Mononuclear cell (primary cell): Measurements from ENCODE around the gene SCYGR8. TPM values are rescaled to one million over a fixed set of nuclear protein-coding genes. Genes with fewer than 3 reads are reported as not detected.
"Not testable (repeated sequence)": the region's sequence is repeated elsewhere in the genome, so short reads cannot be mapped to it uniquely, and the experiment has no call there.

ENCODE experiments used
- H3K27me3 ChIP-seq: 2 replicates; pipeline ENCODE4 v1.6.0; 2011; ENCODE audit warnings: low read length, control low read depth; ENCODE audit not compliant: insufficient read depth
- H3K4me1 ChIP-seq: 2 replicates; pipeline ENCODE4 v1.5.1; 2011; ENCODE audit warnings: mild to moderate bottlenecking, low read length, control low read depth; ENCODE audit not compliant: insufficient read depth
- H3K4me3 ChIP-seq: 2 replicates; pipeline ENCODE4 v1.5.1; 2011; ENCODE audit warnings: mild to moderate bottlenecking, low read length, moderate library complexity
- H3K9me3 ChIP-seq: 2 replicates; pipeline ENCODE4 v1.5.1; 2011; ENCODE audit warnings: low read depth, mild to moderate bottlenecking, control low read depth, low read length
- total RNA-seq: library from RNA; depleted of rRNA; stranded (reverse); fragments of >200 nt; gene quantifications from one replicate; pipeline ENCODE4 v1.2.3, GENCODE V29; 2012

Gene SCYGR8
- total RNA-seq, 1 donor, result not detected

DNA sequence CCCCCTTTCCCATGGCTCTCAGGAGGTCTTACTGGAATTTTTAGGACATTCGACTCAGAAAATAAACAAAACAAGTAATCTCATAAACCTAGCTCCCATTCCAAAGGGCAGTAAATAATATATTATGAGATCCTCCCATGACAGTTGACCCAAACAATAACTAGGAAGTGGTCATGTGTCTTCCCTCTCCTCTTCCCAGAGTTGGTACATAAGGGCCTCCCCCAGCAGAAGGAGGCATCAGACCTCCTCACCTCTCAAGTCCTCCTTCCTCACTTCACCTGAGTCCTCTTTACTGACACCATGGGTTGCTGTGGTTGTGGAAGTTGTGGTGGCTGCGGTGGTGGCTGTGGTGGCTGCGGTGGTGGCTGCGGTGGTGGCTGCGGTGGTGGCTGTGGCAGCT is 17.7 kb upstream of the SCYGR8 start, which contains the start of gene SCYGR7:
SCYGR7 (plus strand) TSS at position 301 of the 400 bp plus-strand sequence; CDS start at position 301, 0 bp downstream.
- peaks cover 6% of the 10 kb centered on the region for H3K27me3 ChIP-seq
- H3K4me3 ChIP-seq, result no peak within 1 kb of the TSS
- no peaks in the 10 kb centered on the region for H3K4me1 ChIP-seq
- H3K9me3 ChIP-seq, result no peaks in the 10 kb centered on the region

GRCh38 chr2:227739351-227739750 is 6.3 kb upstream of the SCYGR8 start:
- no peak overlapping the region for H3K4me3 ChIP-seq

DNA sequence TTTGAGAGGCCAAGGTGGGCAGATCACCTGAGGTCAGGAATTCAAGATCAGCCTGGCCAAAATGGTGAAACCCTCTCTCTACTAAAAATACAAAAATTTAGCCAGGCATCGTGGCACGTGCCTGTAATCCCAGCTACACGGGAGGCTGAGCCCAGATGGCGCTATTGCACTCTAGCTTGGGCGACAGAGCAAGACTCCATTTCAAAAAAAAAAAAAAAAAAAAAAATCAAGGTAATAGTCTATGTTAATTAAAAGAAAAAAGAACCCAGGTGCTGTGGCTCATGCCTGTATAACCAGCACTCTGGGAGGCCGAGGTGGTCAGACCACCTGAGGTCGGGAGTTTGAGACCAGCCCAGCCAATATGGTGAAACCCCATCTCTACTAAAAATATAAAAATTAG is 5.0 kb upstream of the SCYGR8 start:
- H3K27me3 ChIP-seq, H3K9me3 ChIP-seq, H3K4me1 ChIP-seq, H3K4me3 ChIP-seq: not testable (repeated sequence)

More at GRCh38 chr2:227739351-227739750, 6.3 kb upstream of the SCYGR8 start:
- Histone ChIP-seq H3K27me3 (no peaks in the 10 kb centered on the region), H3K4me1 (no peaks in the 10 kb centered on the region), H3K9me3 (no peaks in the 10 kb centered on the region)

DNA sequence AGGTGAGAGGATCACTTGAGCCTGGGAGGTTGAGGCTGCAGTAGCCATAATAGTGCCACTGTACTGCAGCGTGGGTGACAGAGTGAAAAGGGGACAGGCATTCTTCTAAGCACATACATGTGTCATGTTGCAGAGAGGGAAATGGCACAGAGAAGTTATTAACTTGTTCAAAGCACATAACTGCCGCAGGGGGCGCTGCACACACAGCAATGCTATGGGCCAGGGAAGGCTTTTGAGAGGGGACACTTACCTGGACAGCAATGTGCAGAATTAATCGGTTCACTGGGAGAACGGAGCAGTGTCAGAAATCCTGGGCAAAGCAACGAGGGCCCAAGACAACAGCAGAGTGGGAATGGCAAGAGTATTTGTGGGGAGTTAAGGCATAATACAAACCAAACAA is 2.4 kb downstream of the SCYGR8 start:
- H3K9me3 ChIP-seq, result no peaks in the 10 kb centered on the region
- no peak overlapping the region for H3K4me3 ChIP-seq
- no peaks in the 10 kb centered on the region for H3K27me3 ChIP-seq
- no peaks in the 10 kb centered on the region for H3K4me1 ChIP-seq

GRCh38 chr2:227756261-227756660 is 10.6 kb downstream of the SCYGR8 start:
- not testable (repeated sequence) for H3K9me3 ChIP-seq, H3K4me1 ChIP-seq, H3K4me3 ChIP-seq, H3K27me3 ChIP-seq

GRCh38 chr2:227759411-227760118 is 13.9 kb downstream of the SCYGR8 start:
- Histone ChIP-seq H3K4me3 (no peak overlapping the region), H3K9me3 (no peaks in the 10 kb centered on the region), H3K4me1 (no peaks in the 10 kb centered on the region)

GRCh38 chr2:227761740-227762476 is 16.2 kb downstream of the SCYGR8 start:
- H3K9me3 ChIP-seq, result no peaks in the 10 kb centered on the region
- H3K4me1 ChIP-seq, result no peaks in the 10 kb centered on the region
- H3K27me3 ChIP-seq, result no peaks in the 10 kb centered on the region
- H3K4me3 ChIP-seq, result no peak overlapping the region

More at GRCh38 chr2:227759411-227760118, 13.9 kb downstream of the SCYGR8 start:
- H3K27me3 ChIP-seq, result no peaks in the 10 kb centered on the region

DNA sequence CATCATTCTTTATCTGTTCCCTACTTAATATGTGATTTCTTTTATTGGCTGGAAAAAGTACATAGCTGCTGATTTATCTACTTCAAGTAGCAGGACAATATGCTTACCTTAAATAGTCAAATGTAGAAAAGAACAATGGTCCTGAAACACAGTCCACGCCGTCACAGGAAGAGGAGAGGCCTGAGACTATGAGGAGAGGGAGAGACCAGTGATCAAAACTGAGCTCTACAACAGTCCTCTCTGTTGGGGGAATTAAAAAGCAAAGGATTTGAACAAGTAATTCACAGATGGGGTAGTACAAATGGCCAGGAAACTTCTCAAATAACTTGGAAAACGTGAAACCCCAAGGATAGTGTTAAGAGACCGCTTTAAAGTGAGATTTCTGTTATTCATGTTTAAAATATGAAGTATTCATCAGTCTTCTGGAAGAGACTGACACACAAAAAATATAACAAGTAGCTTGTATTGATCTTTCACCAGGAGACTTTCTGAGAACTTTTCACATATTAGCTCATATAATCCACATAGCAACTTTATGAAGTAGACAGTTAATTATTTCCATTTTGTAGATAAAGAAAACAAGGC is 20.2 kb downstream of the SCYGR8 start:
- no peaks in the 10 kb centered on the region for H3K9me3 ChIP-seq
- H3K4me3 ChIP-seq, result no peak overlapping the region
- H3K27me3 ChIP-seq, result no peaks in the 10 kb centered on the region
- no peaks in the 10 kb centered on the region for H3K4me1 ChIP-seq

DNA sequence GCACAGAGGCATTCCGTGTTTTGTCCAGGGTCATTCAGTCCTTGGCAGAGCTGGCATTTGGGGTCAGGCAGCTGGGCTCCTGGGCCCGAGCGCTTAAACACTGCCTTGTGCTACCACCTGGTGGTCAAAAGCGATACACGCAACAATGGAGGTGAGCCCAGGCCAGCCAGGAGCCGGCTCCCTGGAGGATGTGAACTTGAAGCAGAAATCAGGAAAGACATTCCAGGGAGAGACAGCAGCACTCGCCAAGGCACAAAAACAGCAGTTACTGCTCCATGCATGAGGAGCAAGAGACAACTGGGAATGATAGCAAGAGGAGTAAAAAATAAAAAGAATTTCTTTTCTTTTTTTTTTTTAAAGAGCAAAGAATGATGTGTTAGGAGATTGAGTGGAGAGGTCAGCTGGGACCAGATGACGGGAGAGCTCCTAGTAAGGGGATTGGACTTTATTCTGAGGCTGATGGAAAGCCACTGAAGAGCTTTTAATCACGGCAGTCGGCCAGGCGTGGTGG is 20.7 kb downstream of the SCYGR8 start:
- no peak overlapping the region for H3K4me3 ChIP-seq
- H3K9me3 ChIP-seq, result no peaks in the 10 kb centered on the region
- H3K4me1 ChIP-seq, result no peaks in the 10 kb centered on the region
- no peaks in the 10 kb centered on the region for H3K27me3 ChIP-seq

DNA sequence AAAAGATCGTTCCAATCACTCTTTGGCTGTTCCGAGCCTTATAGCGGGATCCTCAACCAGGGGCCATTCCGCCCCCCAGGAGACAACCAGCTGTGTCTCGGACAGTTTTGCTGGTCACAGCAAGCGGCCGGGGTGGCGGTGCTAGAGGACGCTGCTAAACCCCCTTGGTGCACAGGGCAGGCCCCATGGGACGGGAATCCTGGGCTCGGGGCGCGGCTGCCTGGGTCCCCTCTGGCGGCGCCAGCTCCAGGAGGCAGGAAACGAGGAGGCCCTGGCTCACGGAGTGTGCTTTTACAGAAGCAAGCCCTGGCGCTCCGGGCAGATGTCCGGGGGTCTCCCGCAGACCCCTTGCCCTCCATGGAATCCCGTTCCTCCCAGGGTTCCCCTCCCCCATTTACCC is 22.1 kb downstream of the SCYGR8 start:
- Histone ChIP-seq H3K27me3 (no peaks in the 10 kb centered on the region), H3K9me3 (no peaks in the 10 kb centered on the region), H3K4me3 (no peak overlapping the region), H3K4me1 (no peaks in the 10 kb centered on the region)

DNA sequence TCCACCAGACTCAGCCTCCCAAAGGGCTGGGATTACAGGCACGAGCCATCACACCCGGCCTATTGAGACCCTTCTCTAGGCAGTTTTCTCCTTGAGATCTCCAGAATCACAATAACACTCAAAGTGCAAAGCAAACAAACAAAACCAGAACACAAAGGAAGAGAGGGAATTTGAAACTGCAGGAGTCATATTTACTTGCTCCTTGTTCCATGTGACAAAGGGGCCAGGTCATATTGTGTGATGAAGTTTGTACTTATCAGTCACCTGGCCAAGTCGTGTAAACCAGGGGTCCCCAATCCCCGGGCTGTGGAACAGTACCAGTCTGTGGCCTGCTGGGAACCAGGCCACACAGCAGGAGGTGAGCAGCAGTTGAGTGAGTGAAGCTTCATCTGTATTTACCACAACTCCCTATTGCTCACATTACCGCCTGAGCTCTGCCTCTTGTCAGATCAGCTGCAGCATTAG is 26.5 kb downstream of the SCYGR8 start:
- no peaks in the 10 kb centered on the region for H3K4me1 ChIP-seq
- H3K27me3 ChIP-seq, result no peaks in the 10 kb centered on the region
- H3K4me3 ChIP-seq, result no peak overlapping the region
- no peaks in the 10 kb centered on the region for H3K9me3 ChIP-seq

DNA sequence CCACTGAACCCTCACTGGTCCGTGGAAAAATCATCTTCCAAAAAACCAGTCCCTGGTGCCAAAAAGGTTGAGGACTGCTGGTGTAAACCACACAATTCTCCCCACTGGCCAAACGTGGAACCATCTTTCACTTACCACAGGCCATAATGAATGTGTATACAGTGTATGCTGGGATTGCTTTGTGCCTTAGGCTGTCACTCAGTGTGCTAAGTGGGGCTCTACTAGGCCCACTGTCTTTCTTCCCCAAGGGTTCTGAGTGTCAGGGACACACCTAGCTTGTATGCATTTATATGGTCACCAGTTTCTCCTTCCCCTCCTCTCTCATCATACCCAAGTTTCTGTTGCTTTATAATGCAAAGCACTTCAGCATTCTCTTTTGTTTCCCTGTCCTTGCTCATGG is 27.2 kb downstream of the SCYGR8 start:
- H3K4me3 ChIP-seq, result no peak overlapping the region
- no peaks in the 10 kb centered on the region for H3K9me3 ChIP-seq
- no peaks in the 10 kb centered on the region for H3K27me3 ChIP-seq
- no peaks in the 10 kb centered on the region for H3K4me1 ChIP-seq

DNA sequence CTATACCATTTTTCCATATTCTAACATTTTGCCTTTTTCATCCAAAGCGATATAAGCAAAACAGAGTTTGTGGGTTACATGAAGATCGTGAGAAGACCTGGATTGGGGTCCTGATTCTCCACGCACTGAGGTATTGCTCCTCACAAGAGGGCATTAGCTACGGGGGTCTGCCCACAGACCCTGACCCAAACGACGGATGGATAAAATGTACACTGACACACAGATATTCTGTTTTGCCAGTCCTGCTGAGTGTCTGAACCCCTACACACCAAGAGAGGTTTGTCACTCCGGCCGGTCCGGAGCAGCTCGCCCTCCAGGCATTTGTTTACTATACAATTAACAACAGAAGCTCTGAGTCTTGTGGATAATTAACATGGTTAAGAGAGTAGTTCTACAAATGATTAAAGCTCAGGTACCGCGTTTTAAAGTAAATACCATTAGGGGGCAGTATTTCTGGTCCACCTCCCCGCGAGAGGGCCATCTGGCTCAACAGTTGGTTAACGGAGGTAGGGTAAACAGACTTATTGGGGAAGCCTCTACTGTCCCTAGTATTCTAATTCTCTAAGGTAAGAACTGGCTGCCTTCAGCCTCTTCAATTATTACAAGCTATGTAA is 28.4 kb downstream of the SCYGR8 start:
- no peaks in the 10 kb centered on the region for H3K9me3 ChIP-seq

DNA sequence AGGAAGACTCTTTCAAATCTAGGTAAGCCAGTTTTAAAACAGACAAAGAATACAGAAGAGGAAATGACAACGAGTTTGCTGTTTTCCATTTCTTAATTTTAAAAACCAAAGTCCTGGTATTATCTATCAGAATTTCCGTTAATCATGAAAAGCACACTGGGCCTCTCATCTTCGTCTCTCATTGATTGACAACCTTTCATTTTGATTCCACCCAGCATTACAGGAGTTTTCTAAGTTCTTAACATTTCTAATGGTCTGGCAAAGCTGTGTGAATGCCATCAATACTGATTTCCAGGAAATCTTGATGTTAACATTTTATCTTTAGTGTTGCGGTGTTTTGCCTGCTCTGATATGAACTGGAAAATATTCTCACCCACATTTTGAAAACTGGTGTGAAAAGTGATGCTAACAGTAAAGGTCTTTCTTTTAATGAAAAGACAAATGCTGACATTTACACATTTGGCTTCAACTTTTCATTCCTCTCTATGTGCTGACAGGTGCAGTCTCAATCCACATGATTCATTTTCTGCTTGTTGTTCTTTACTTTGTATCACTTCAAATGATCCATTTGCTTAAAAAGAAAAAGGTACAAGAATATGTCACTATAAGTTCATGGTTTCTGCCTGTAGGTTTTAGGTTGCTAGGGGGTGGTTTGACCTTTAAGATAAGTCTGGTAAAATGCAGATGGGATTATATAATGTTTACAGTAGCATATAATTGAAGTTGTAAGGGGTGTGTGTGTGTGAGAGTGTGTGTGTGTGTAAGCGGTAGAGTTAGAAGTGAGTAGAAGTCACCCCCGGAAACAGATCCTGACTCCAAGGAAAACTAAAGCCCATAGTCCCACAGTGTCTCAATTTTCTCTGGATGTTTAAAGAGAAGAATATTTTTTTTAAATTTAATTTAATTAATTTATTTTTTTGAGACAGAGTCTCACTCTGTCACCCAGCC is 29.5 kb downstream of the SCYGR8 start:
- no peak overlapping the region for H3K4me3 ChIP-seq
- no peaks in the 10 kb centered on the region for H3K27me3 ChIP-seq
- no peaks in the 10 kb centered on the region for H3K9me3 ChIP-seq
- H3K4me1 ChIP-seq, result no peaks in the 10 kb centered on the region

More for the DNA sequence above, 28.4 kb downstream of the SCYGR8 start:
- H3K4me1 ChIP-seq, result no peaks in the 10 kb centered on the region
- H3K4me3 ChIP-seq, result no peak overlapping the region
- H3K27me3 ChIP-seq, result no peaks in the 10 kb centered on the region
